Neural crest cell (in vitro differentiated cells): ENCODE measurements around the gene TSEN54. TPM values are rescaled to one million over a fixed set of nuclear protein-coding genes. Genes with fewer than 3 reads are reported as not detected.
A peak's percentile ranks its signal among the peaks of the same experiment; 100 is the strongest.

ENCODE experiments used
- DNase-seq: peaks from one replicate; pipeline ENCODE4 v3.0.0; 2021; ENCODE audit warnings: low read depth, mixed read lengths, low spot score
- H3K27ac Mint-ChIP-seq: one replicate; pipeline ENCODE4 v1.8.0; 2021; ENCODE audit warnings: mild to moderate bottlenecking, mixed read lengths; ENCODE audit not compliant: unreplicated experiment
- H3K27me3 Mint-ChIP-seq: 2 replicates; pipeline ENCODE4 v1.8.0; 2021; ENCODE audit warnings: low read depth, mild to moderate bottlenecking, mixed read lengths
- H3K36me3 Mint-ChIP-seq: 2 replicates; pipeline ENCODE4 v1.8.0; 2021; ENCODE audit warnings: low read depth, mild to moderate bottlenecking, mixed read lengths
- H3K4me1 Mint-ChIP-seq: 2 replicates; pipeline ENCODE4 v1.8.0; 2021; ENCODE audit warnings: mixed read lengths
- H3K4me3 Mint-ChIP-seq: one replicate; pipeline ENCODE4 v1.8.0; 2021; ENCODE audit warnings: mild to moderate bottlenecking, mixed read lengths
- H3K9me3 Mint-ChIP-seq: 2 replicates; pipeline ENCODE4 v1.8.0; 2021; ENCODE audit warnings: mixed read lengths
- total RNA-seq: library from RNA; stranded (reverse); gene quantifications from 2 replicates; pipeline ENCODE4 v1.2.1, GENCODE V29; 2021
- TF ChIP-seq, protein P1 (sequence below): fragments of 200-600 bp; sonication (generic); conservative IDR thresholded peaks from 2 replicates; pipeline ENCODE4 v1.5.0; 2021; ENCODE audit warnings: antibody characterized with exemption, mild to moderate bottlenecking

The TSEN54 gene
- total RNA-seq, 1 donor from 2014 or later: 48.1 TPM

- DNase-seq: no peak
- peaks cover 3% of the 10 kb centered on the region for H3K36me3 Mint-ChIP-seq
- no peaks in the 10 kb centered on the region for H3K27me3 Mint-ChIP-seq
- peak overlapping the region; percentile 50 for H3K27ac Mint-ChIP-seq
- H3K4me3 Mint-ChIP-seq: peak overlapping the region; percentile 31
- H3K4me1 Mint-ChIP-seq: peaks cover 47% of the 10 kb centered on the region
- TF ChIP-seq, protein P1, sequence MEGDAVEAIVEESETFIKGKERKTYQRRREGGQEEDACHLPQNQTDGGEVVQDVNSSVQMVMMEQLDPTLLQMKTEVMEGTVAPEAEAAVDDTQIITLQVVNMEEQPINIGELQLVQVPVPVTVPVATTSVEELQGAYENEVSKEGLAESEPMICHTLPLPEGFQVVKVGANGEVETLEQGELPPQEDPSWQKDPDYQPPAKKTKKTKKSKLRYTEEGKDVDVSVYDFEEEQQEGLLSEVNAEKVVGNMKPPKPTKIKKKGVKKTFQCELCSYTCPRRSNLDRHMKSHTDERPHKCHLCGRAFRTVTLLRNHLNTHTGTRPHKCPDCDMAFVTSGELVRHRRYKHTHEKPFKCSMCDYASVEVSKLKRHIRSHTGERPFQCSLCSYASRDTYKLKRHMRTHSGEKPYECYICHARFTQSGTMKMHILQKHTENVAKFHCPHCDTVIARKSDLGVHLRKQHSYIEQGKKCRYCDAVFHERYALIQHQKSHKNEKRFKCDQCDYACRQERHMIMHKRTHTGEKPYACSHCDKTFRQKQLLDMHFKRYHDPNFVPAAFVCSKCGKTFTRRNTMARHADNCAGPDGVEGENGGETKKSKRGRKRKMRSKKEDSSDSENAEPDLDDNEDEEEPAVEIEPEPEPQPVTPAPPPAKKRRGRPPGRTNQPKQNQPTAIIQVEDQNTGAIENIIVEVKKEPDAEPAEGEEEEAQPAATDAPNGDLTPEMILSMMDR: no peak
- H3K9me3 Mint-ChIP-seq: no peaks in the 10 kb centered on the region
These were observed 6.6 kb upstream of the TSEN54 start for GRCh38 chr17:75509528-75510258.

- peak overlapping the region; percentile 12 for H3K4me3 Mint-ChIP-seq
These were observed 5.1 kb upstream of the TSEN54 start for GRCh38 chr17:75511270-75511609.

GRCh38 chr17:75511610-75512575 lies 4.4 kb upstream of the TSEN54 start:
- H3K36me3 Mint-ChIP-seq: no peaks in the 10 kb centered on the region
- no peak overlapping the region for H3K27ac Mint-ChIP-seq
- TF ChIP-seq, protein P1: no peak
- no peak for DNase-seq
- no peaks in the 10 kb centered on the region for H3K27me3 Mint-ChIP-seq
- no peaks in the 10 kb centered on the region for H3K9me3 Mint-ChIP-seq
- H3K4me1 Mint-ChIP-seq: peaks cover 47% of the 10 kb centered on the region
- peak overlapping the region; percentile 87 for H3K4me3 Mint-ChIP-seq

More at GRCh38 chr17:75511270-75511609, 5.1 kb upstream of the TSEN54 start:
- no peak for DNase-seq
- peaks cover 47% of the 10 kb centered on the region for H3K4me1 Mint-ChIP-seq
- H3K27ac Mint-ChIP-seq: no peak overlapping the region
- no peaks in the 10 kb centered on the region for H3K9me3 Mint-ChIP-seq
- H3K36me3 Mint-ChIP-seq: no peaks in the 10 kb centered on the region
- TF ChIP-seq, protein P1: no peak
- H3K27me3 Mint-ChIP-seq: no peaks in the 10 kb centered on the region

- Mint-ChIP-seq H3K4me3 (peak overlapping the region; percentile 87), H3K27me3 (no peaks in the 10 kb centered on the region), H3K9me3 (no peaks in the 10 kb centered on the region), H3K36me3 (no peaks in the 10 kb centered on the region), H3K4me1 (peaks cover 52% of the 10 kb centered on the region), H3K27ac (peak overlapping the region; percentile 67)
- DNase-seq: no peak
- TF ChIP-seq, protein P1: no peak
These were observed 3.2 kb upstream of the TSEN54 start for GRCh38 chr17:75512926-75513640.

DNA sequence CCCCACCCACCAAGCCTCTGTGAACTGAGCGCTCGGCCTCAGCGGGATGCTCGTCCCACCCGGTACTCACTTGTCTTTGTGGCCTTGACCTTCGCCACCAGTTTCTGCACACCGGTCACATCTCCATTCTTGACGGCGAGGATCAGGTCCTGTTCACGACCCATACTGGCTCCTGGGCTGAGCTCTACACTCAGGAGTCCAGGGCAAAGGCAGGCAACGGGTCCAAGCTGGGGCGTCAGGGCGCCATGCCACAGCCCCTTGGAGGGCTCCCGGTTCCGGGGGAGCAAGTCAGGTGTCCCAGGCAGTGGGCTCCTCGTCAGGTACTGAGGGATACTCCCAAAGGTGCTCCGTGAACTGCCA lies 2.7 kb upstream of the TSEN54 start:
- peaks cover 2% of the 10 kb centered on the region for H3K36me3 Mint-ChIP-seq
- H3K9me3 Mint-ChIP-seq: no peaks in the 10 kb centered on the region
- H3K4me1 Mint-ChIP-seq: peaks cover 48% of the 10 kb centered on the region
- no peak for DNase-seq
- TF ChIP-seq, protein P1: no peak
- peak overlapping the region; percentile 87 for H3K4me3 Mint-ChIP-seq
- peak overlapping the region; percentile 12 for H3K27ac Mint-ChIP-seq
- no peaks in the 10 kb centered on the region for H3K27me3 Mint-ChIP-seq
